ENCODE measurements around the gene TRIM36. TPM values are rescaled to one million over a fixed set of nuclear protein-coding genes. Genes with fewer than 3 reads are reported as not detected.

The TRIM36 gene, protein sequence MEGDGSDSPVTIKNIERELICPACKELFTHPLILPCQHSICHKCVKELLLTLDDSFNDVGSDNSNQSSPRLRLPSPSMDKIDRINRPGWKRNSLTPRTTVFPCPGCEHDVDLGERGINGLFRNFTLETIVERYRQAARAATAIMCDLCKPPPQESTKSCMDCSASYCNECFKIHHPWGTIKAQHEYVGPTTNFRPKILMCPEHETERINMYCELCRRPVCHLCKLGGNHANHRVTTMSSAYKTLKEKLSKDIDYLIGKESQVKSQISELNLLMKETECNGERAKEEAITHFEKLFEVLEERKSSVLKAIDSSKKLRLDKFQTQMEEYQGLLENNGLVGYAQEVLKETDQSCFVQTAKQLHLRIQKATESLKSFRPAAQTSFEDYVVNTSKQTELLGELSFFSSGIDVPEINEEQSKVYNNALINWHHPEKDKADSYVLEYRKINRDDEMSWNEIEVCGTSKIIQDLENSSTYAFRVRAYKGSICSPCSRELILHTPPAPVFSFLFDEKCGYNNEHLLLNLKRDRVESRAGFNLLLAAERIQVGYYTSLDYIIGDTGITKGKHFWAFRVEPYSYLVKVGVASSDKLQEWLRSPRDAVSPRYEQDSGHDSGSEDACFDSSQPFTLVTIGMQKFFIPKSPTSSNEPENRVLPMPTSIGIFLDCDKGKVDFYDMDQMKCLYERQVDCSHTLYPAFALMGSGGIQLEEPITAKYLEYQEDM
- 1.5 to 2.2 TPM (median 2.0 TPM) in 5 replicates for total RNA-seq (2022; extraction: Qiagen RNA extraction)

DNA sequence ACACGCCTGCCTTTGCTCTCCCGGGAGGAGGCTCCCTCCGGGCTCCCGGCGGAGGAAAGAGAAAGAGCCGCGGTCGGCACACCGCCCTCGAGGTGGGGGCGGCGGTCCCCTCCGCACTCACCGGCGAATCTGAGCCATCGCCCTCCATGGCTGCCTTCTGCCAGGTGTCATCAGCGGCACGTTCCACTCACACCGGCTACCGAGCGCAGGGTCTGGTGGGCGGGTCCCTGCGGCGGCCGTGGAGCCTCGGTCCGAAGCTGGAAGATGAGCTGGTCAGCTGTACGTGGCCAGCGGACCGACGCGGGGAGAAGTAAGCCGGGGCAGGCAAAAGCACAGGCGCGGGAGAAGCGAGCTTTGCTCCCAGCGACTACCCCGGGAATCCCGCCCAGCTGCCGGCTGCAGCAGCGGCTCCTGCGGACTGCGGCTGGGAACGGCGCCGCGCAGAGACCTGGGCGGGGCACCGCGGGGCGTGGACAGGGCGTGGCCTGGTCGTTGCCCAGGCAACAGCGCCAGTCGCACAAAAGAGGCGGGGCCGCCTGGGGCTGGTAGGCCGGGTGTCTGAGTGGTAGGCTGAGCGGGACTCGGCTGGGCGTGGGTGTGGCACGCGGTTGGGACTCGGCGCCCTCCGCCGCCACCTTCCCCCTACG is at the start of gene TRIM36:
TSS of gene TRIM36 (minus strand) at position 422 of the 647 bp plus-strand sequence. CDS start at position 148, 274 bp downstream.

Other genes starting within 250 kb of the TRIM36 start
- 18.1 to 24.7 TPM (median 20.6 TPM) in 5 replicates for gene PGGT1B, start 93.0 kb upstream of the TRIM36 start, total RNA-seq (2022; extraction: Qiagen RNA extraction)
- gene CCDC112, start 126.7 kb upstream of the TRIM36 start, total RNA-seq (2022; extraction: Qiagen RNA extraction) = 7.3 to 9.3 TPM (median 7.8 TPM) in 5 replicates